Adrenal gland (tissue), 5 donors: Measurements from ENCODE around the gene MAP1LC3A.

Source experiments
- POLR2A ChIP-seq, 2 donors: fragments of 450-650 bp; IDR thresholded peaks; one replicate each; pipeline ENCODE4 v1.6.1; 2017; ENCODE audit warnings: antibody characterized with exemption in 2 of 2, mild to moderate bottlenecking in 2 of 2, moderate library complexity in 1 of 2
- TF ChIP-seq, protein P1 (sequence below), 6 experiments: fragments of 450-650 bp in 4 of 6; fragments of 200-600 bp in 2 of 6; sonication (generic) in 1 of 6; IDR thresholded peaks; 1 replicate in 5 of 6; 2 replicates in 1 of 6; pipeline versions ENCODE4 v1.5.1 to v1.8.0; 2016 to 2021; ENCODE audit warnings: antibody characterized with exemption in 6 of 6, mild to moderate bottlenecking in 2 of 6, moderate library complexity in 1 of 6
- donor health status: DM: no; HTN: no; CAD: no.

- TF ChIP-seq, protein P1, sequence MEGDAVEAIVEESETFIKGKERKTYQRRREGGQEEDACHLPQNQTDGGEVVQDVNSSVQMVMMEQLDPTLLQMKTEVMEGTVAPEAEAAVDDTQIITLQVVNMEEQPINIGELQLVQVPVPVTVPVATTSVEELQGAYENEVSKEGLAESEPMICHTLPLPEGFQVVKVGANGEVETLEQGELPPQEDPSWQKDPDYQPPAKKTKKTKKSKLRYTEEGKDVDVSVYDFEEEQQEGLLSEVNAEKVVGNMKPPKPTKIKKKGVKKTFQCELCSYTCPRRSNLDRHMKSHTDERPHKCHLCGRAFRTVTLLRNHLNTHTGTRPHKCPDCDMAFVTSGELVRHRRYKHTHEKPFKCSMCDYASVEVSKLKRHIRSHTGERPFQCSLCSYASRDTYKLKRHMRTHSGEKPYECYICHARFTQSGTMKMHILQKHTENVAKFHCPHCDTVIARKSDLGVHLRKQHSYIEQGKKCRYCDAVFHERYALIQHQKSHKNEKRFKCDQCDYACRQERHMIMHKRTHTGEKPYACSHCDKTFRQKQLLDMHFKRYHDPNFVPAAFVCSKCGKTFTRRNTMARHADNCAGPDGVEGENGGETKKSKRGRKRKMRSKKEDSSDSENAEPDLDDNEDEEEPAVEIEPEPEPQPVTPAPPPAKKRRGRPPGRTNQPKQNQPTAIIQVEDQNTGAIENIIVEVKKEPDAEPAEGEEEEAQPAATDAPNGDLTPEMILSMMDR (IDR thresholded peaks at IDR 0.05), result no peak
- no peak for TF ChIP-seq POLR2A (IDR thresholded peaks at IDR 0.05)
These were observed 590 bp upstream of the MAP1LC3A start for GRCh38 chr20:34557936-34558319.
